GM21619 (cell line): ENCODE results near the gene DSCAM.
"Not testable (repeated sequence)": the region's sequence is repeated elsewhere in the genome, so short reads cannot be mapped to it uniquely, and the experiment has no call there.

Experiments
- ATAC-seq: cut with Tn5 transposase; IDR thresholded peaks from one replicate; pipeline ENCODE4 v1.9.1; 2021; ENCODE audit not compliant: unreplicated experiment

The DSCAM gene

DNA sequence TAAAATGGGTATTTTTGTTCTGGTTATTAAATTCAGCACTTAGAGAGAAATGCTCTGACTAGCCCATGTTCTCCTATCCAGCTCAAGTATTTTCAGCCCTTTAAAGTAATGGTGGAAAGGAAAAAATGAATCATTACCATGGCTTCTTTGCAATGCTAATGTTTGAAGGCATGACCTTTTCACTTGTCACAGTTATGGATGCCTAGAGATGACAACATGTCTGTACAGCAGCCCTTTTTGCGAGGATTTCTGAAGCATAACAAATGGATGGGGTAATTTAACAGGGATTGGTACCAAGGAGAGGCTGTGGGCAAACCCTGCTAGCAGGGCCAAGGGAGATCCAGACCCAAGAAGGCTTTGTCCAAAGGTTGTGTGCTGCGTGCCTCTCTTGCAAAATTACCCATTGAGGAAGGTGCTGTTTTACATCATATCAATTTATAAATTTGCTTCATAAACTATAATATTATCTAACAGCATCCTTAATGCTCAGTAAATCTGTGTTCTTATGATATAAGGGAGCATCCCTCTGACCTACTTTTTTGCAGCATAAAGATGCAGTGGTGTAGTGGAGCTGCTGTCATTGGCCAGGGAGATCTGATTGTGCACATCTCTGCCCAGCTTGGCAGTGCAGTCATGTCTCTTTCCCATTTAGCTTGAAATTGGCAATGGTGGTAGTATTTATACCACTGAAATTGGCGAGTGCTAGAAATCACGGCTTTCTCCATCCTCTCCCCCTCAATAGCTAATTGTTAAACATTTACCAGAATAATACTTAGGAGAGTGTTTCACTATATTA is 652.6 kb downstream of the DSCAM start:
- ATAC-seq: no peak

DNA sequence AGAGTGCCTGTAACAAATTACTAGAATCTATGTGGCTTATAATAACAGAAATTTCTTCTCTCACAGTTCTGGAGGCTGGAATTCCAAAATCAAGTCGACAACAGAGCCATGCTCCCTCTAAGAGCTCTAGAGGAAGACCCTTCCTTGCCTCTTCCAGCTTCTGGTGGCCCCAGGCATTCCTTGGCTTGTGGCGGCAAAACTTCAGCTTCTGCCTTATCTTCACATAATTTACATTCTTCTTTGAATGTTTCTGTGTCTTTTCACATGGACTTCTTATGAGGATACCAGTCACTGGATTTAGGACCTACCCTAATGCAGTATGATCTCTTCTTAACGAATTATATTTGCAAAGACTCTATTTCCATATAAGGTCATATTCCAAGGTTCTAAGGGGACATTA is 655.3 kb downstream of the DSCAM start:
- ATAC-seq: no peak

DNA sequence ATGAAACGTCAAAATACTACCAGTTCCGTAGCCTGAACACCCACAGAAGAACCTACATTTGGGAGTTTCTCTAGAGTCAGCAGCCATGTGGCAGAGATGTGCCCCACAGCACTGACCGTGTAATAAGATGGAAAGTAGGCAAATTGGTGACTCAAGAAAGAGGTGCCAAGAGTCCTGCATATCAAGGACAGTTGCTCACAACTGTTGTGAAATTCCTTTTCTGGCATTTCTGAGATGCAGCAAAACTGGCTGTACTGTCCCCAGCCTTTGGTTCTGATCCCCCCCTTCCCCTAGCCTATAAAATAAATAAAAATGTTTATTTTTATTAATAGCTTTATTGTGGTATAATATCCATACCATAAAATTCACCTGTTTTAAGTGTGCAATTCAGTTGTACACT is 655.8 kb downstream of the DSCAM start:
- ATAC-seq: no peak

DNA sequence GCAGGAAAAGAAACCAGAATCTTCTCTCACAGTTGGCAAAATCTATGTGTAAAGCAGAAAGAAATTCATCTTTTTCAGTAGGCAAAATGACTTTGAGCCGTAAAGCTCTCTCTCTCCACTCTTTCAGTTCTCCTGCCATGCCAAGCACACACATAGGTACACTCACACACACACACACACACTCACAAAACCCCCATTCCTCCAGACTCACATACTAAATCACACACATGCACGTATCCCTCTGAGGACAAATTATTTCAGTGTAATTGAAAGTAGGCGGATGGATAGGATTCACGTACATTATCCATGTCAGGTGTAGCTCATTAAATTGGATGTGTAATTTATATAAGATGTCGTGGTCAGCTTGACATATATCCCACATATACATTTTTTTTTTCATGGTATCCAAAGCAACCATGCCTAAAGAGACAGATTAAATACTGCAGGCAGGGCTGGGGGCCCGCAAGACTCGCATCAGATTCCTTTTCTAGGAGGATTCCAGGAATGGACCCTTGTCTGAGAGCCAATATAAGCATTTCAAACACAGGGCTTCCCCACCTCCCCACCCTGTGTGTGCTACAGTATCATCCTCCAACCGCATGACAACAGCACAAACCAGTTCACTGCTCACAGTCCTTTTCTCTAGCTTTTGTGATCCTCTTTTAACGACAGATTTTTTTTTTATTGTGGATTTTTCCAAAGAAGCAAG is 658.9 kb downstream of the DSCAM start:
- ATAC-seq: no peak

DNA sequence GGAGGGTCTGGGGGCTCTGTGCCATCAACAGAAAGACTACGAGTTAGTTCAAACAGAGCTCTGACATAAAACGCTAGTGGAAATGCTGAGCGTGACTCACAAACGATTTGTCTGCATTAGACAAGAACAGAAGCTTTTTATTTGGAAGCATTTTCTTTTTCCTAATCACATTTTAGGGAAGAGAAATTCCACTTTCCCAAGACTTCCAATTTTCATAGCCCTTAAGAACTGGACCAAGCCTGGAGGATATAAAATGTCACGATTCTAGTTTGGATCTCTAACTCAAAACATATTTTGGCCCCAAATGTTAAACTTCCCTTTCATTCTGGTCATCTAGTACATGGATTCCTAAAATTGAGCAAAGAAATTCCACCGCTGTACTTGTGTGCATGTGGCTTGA is 659.7 kb downstream of the DSCAM start:
- ATAC-seq: no peak

DNA sequence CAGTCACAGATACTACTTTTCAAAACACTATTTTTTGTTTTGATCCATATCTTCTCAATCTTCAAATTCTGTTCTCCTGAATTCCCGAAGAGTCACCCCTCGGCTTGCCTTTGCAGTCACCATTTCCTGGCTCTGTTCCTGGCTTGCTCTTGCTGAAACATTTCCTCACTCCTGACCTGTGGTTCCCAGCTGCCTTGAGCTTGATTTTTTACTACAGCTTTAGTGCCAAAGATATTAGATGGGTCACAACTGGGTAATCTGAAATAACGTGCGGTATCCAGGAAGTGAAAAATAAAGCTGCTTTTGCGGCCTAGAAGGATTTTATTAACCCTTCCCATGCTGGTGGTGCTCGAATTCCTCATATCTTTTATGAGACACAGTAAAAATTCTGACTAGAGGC is 660.9 kb downstream of the DSCAM start:
- ATAC-seq: no peak

DNA sequence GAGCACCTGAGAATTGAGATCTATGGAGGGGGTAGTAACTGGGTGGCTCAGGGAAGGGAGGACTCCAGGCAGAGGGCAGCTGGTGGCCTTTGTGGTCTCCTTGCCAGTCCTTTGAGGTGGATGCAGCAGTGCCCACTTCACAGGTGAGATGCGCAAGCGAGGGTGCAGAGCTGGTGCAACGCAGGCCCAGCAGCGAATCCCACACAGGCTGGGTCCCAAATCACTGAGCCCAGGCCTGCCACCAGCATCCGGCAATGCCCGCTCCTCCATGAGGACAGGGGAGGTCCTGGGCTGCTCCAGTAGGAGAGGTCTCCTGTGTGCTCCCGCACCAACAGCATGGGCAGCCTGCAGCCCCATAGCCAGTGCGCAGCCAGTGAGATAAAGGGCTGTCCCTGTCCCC is 661.8 kb downstream of the DSCAM start:
- ATAC-seq: no peak

DNA sequence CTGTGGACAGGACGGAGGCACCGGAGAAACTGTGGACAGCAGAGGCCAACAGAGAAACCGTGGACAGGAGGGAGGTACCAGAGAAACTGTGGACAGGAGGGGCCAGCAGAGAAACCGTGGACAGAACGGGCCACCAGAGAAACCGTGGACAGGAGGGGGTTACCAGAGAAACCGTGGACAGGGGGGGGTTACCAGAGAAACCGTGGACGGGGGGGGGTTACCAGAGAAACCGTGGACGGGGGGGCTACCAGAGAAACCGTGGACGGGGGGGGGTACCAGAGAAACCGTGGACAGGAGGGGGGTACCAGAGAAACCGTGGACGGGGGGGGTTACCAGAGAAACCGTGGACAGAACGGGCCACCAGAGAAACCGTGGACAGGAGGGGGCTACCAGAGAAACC is 664.5 kb downstream of the DSCAM start:
- not testable (repeated sequence) for ATAC-seq

DNA sequence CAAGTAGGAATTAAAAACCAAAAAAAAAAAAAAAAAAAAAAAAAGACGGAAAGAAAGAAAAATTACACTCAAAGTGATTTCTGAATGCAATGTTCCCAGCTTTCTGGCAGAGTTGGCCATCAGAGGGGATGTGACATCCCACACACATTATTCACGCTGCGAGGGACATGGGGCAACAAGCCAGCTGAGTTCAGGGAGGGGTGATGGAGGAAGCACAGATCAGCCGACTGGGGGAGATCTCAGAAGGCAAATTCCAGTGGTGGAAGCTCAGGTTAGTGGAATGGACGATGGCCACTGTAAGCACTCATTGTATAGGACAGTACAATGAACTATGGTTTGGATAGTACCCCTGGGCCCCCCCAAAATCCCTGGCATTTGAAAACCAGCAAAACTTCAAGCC is 667.8 kb downstream of the DSCAM start:
- ATAC-seq: no peak

DNA sequence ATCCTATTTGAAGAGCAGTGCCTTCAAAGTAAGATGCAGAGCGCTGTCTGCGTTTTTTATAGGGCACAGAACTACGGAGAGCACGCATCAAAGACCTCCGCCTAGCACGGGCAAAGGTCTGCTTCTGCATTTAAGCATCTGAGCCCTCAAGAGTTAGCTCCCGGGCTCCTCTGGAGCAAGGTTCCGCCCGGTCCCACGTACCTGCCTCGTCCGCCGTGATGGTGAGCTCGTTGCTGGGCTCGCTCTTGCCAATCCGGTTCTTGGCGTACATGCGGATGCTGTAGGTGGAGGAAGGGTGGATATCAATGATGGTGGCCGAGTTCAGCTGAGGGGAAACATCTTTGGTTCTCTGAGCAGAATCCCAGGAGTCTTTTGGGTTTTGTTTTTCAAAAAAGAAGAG is 668.2 kb downstream of the DSCAM start:
- ATAC-seq: no peak

DNA sequence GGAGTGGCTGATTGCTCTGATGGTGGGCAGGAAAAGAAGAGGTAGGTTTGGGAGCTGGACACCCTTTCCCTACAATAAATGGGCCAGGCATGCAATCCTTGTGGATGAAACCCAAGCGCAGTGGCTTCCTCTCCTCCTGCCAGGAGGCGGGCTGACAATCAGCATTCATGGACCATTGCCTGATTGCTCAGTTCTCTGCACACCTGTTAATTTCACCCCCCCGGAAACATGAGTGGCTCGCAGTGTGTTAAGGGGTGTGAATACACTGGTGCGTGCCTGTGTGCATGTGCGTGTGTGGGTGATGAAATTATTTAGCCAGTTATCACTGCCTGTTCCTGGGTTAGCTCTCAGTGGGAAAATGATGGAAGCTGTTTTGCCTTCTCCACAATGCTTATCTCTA is 669.0 kb downstream of the DSCAM start:
- ATAC-seq: no peak

DNA sequence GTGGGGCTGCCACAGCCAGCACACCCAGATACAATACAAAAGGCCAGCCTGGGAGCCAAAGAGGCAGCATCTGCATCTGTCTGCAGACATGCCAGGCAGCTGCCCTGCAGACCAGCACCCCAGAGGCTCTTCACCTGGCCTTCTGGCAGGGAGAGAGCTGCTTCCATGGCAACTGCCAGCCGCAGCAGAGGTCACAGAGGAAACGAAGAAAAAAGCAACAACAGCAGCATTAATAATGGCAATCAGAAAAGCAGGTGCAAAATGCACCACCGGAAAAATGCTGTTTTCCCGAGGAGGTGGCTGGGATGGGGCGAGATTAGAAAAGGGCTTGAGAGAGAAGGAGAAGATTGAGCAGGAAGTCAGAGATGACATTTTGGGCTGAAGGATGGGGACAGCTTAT is 670.2 kb downstream of the DSCAM start:
- no peak for ATAC-seq

DNA sequence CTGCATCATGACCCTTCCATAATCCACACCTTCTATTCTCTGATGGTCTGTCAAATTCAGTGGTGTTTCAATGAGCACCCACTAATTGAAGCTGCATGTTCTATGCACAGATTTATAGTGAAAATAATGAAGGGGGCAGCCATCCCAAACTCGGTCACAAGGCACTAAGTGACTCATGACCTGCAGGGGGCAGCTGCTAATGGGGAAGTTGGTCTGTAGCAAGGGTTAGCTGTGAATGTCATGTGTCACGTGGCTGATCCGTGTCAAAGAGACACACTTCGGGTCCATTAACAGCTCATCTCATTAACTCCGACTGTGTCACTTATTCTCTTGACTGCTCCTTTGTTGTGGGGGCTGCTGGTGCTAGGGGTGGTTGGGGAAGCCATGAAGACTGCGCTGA is 673.1 kb downstream of the DSCAM start:
- ATAC-seq: no peak

DNA sequence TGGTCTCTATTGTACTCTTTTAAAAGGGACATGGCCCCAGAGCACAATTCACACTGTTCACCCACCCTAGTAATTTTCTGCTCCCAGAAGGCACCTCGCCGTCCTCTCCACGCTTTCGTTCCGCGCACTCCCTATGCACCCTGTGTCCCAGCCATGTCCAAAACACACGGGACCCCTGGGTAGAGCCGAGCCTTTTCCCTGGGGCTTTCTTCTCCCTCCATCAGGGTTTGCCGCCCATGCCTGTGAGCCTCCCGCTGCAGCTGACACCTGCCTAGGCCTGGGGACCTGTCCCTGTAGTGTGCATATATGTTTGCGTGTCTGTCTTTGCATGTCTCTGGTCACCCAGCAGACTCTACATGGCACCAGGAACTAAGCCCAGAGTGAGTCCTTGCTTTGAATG is 677.0 kb downstream of the DSCAM start:
- no peak for ATAC-seq

DNA sequence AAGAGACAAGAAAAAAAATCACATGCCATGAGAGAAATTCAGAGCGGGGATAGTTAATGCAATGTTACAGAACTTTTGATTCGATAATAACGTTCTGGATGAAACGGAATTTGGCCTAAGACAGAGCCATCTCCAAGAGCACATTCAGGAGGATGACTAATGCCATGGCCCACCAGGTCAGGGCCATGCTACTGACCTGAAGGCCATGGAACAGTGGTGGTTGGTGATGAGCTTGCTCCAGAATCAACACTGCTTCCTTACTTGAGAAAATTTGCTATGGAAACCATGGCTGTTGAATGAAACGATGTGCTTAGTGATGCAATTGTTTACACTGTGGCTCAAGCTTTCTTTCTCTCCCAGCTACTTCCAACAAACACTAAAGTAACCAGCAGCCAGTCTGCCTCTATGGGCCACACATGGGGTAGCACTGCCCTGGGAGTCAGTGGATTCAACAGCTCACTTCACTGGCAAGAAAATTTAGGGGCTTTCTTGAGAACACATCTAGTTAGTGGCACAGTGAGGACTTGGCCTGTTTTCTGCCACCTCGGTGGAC is 680.6 kb downstream of the DSCAM start:
- ATAC-seq: no peak

DNA sequence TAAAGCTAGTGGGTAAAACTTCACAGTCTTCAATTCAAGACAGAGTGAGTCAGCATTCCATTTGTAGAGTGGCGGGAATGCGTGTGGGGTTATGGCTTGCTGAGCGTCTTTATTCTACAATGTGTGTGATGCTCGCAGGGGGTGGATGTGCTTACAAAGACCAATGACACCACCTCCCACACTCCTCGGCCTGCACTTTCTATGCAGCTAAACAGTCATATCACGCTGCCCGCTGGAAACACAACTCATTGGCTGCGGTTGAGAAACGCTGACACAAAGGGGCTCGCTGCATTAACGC is 681.2 kb downstream of the DSCAM start:
- no peak for ATAC-seq

DNA sequence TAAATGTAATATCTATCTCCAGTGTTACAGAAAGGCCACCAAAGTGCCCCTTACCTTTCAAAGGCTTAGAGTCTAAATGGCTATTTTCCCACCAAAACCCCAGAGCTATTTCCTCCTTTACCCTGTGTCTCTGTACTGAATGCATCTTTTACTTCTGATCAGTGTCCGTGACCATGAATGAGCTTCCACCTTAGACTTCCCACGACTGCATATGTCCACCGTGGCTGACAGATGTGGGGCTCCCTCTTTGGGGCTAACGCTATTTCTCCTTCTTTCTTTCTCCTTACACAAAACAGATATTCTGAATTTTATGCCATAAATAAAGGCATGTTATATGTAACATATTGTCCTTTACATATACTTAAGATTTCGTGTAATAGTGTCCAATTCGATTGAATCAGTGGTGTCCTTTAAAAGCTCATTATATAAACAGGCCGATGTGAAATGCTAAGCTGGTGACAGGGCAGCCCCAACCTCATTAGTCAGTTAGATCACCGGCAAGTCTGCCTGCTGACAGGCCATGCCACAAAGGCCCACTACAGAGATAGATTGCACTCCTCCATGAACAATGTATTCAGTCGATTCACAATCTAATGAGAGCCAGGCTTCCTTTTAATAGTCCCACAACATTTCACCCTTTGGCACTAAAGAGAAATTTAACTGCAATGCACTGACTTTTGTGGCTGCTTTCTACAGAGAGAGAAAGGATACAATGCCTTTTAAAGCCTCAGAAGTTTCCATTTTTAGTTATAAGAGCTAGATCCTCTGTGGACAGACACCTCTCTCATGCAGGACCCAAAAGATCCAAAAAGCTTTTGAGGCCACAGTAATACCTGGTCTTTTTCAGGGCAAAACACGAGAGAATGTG is 681.8 kb downstream of the DSCAM start:
- no peak for ATAC-seq

DNA sequence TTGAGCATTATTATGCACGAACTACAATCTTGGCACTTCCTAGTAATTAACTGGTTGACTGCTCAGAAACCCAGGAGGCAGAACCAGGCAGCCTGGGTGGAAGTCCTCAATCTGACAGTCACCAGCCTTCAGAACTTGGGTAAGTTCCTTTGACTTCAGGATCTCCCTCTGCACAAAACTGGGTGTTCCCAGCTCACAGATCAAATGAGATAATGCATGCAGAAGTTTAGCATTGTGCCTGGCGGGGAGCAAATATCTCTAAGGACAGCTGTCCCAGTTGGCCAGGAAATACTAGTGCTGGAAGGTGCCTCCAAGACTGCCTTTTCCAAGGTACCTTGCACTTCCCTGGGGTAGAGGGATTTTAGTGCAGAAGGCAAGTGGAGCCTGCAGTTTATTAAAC is 684.9 kb downstream of the DSCAM start:
- ATAC-seq: no peak

DNA sequence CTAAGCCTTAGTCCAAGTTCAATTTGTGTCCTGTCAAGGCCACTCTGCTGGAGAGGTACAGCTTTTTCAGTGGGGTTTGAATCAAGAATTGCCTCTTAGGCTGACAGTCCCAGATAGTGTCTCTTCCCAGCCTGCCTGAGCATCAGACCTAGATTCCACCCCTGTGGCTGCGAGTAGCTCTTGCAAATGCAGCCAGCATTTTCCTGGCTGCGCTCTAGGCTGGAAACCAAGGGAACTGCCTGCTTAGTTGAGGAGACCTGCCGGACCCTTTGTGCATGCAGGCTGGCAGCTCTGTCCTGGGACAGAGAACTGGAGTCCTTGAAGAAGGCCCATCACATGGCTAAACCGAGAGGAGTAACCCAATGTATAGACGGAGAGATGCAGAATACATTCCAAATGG is 686.0 kb downstream of the DSCAM start:
- no peak for ATAC-seq

DNA sequence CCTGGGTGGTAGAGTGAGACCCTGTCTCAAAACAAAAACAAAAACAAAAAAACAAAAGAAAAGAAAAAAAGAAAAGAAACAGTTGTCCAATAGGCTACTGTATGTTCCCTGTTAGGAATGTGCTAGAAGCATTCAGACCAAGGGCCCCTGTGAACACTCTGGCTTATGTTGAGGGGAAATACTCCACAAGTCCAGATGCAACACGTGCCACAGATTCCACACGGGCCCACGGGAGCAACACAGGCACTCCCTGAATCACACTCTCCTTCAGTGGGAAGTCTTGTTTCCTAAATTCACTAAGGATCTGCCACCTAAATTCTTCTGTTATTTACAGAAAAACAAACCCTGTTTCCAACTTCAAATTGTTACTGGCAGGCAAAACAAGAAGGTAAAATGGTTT is 688.6 kb downstream of the DSCAM start:
- ATAC-seq: no peak

DNA sequence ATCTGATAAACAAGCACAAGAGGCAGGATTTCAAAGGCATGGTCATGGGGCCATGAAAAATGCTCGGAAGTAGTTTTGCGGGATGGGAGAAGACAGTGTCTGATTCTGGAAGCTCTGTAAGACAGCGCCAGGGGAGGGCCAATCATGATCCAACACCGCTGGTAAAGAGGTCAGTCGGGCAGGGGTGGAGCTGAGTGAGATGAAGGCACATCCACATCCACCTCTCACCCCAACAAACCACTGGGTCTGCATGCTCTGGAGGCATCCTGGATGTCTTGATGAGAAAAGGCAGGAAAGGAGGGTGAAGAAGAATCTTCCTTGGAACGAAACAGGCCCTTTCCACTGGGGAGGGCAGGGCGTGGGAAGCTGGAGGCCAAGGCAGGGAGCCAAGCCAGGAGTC is 691.4 kb downstream of the DSCAM start:
- ATAC-seq: no peak

DNA sequence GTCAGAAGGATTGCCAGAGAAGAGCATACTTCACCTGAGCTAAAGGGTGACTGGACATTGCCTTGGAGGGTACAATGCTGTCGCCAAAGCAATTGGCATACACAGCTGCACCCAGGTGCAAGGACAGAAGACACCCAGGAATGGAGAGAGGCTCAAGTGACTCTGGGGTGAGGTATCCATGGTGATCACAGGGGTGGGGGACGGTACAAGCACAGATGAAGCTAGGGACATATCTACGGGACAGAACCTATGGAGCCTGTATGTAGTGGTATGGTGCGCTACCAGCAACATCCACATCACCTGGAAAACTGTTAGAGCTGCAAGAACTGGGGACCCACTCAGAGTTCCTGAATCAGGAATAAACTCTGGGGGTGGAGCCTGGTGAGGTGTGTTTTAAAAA is 693.6 kb downstream of the DSCAM start:
- no peak for ATAC-seq
